Measurements from ENCODE around the gene GATD1.
A peak's percentile ranks its signal among the peaks of the same experiment; 100 is the strongest.

The GATD1 gene

GRCh38 chr11:823441-824291 is 46.4 kb upstream of the GATD1 start:
- TF ChIP-seq CTCF (IDR thresholded peaks at IDR 0.05; ENCODE audit: low read depth, low read length, missing control alignments) = no peak
- H3K4me3 ChIP-seq (replicated peaks; ENCODE audit: low read depth, low read length) = no peak overlapping the region
- no peak for DNase-seq (ENCODE audit: extremely low read depth, low read depth)

- no peak for DNase-seq (ENCODE audit: extremely low read depth, low read depth)
- no peak for TF ChIP-seq CTCF (IDR thresholded peaks at IDR 0.05; ENCODE audit: low read depth, low read length, missing control alignments)
- peak overlapping the region; percentile 60; the same call in 1 of the 2 replicates for H3K4me3 ChIP-seq (replicated peaks; ENCODE audit: low read depth, low read length)
Measured at GRCh38 chr11:821512-822371, 44.5 kb upstream of the GATD1 start.

DNA sequence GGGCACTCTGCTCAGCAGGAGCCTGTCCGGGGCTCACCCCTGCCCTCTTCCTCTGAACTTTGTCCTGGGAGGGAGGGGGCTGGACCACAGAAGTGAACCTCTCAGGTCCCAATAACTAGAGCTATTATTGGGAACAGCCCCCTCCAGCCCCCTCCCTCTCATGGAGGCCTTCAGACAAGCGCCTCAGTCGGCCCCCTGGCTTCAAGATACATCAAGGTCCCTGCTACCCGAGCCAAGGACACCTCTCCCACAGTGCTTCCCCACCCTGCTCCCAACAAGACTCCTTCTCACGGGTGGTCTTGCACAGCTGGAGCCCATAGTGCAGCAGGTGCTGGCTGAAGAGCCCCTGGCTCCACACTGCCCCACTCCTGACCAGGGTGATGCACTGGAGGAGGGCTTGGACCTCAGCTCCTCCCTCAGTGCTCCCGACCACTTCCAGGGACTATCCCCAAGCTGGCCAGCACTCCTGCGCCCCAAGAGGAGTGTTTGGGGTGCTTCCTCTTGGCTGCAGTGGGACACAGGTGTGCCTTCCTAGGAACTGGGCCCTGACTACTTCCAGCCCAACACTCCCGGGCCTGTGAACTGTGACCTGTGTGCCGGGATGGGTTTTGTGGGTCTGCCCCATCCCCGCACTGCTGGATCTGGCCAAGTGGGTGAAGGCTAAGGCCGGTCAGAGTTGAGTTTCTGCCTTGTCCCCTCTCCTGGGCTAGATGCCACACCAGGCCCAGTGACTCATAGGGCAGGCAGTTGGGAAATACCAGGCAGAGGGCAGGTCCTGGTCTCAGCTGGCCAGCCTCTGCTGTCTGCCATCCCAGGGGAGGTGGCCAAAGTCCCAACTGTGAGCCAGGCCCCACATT is 43.6 kb upstream of the GATD1 start:
- DNase-seq (ENCODE audit: extremely low read depth, low read depth) = no peak
- peak overlapping the region; percentile 60 for H3K4me3 ChIP-seq (replicated peaks; ENCODE audit: low read depth, low read length)
- TF ChIP-seq CTCF (IDR thresholded peaks at IDR 0.05; ENCODE audit: low read depth, low read length, missing control alignments) = no peak

GRCh38 chr11:819943-820649 is 42.8 kb upstream of the GATD1 start:
- DNase-seq (ENCODE audit: extremely low read depth, low read depth) = no peak
- H3K4me3 ChIP-seq (replicated peaks; ENCODE audit: low read depth, low read length) = peak overlapping the region; percentile 60
- TF ChIP-seq CTCF (IDR thresholded peaks at IDR 0.05; ENCODE audit: low read depth, low read length, missing control alignments) = no peak

DNA sequence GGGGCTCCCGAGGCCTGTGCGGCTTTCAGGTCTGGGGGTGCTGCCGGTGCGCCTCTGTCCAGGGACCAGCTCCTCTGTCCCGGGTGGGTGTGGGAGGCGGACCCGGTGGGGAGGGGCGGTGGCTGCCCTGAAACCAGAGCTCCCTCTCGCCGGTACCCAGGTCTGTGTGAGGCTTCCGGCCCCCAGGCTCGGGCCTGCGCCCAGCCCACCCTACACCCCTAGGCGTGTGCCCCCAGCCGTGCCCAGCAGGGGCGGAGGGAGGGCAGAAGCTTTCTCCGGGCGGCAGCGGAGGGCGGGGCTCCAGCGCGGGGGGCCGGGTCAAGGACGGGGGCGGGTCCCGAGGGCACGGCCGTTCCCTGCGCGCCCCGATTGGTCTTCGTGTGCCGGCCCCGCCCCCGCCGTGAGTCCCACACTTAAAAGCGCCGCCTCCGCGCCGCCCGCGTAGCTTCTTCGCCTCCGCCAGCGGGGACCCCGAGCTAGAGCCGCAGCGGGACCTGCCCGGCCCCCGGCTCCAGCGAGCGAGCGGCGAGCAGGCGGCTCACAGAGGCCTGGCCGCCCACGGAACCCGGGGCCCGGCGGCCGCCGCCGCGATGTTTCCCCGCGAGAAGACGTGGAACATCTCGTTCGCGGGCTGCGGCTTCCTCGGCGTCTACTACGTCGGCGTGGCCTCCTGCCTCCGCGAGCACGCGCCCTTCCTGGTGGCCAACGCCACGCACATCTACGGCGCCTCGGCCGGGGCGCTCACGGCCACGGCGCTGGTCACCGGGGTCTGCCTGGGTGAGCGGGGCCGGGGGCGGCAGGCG is 42.0 kb upstream of the GATD1 start:
- no peak for DNase-seq (ENCODE audit: extremely low read depth, low read depth)
- TF ChIP-seq CTCF (IDR thresholded peaks at IDR 0.05; ENCODE audit: low read depth, low read length, missing control alignments) = no peak
- peak overlapping the region; percentile 60 for H3K4me3 ChIP-seq (replicated peaks; ENCODE audit: low read depth, low read length)
